ENCODE data around the gene RPS16.

GRCh38 chr19:39445196-39446111 is 9.7 kb upstream of the RPS16 start, which contains the start of gene SUPT5H:
- TF ChIP-seq POLR2A (IDR thresholded peaks at IDR 0.05): peak; percentile 90
- TF ChIP-seq, protein P1, sequence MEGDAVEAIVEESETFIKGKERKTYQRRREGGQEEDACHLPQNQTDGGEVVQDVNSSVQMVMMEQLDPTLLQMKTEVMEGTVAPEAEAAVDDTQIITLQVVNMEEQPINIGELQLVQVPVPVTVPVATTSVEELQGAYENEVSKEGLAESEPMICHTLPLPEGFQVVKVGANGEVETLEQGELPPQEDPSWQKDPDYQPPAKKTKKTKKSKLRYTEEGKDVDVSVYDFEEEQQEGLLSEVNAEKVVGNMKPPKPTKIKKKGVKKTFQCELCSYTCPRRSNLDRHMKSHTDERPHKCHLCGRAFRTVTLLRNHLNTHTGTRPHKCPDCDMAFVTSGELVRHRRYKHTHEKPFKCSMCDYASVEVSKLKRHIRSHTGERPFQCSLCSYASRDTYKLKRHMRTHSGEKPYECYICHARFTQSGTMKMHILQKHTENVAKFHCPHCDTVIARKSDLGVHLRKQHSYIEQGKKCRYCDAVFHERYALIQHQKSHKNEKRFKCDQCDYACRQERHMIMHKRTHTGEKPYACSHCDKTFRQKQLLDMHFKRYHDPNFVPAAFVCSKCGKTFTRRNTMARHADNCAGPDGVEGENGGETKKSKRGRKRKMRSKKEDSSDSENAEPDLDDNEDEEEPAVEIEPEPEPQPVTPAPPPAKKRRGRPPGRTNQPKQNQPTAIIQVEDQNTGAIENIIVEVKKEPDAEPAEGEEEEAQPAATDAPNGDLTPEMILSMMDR (IDR thresholded peaks at IDR 0.05): no peak
